H1 (cell line): ENCODE results near the gene ARFGAP3. TPM values are rescaled to one million over a fixed set of nuclear protein-coding genes. Genes with fewer than 3 reads are reported as not detected.

Experiments
- CTCF ChIA-PET: fragments of 300-600 bp; sonication (Branson Sonifier 250); formaldehyde crosslinking; loops from one replicate; lab custom pipeline; 2021; ENCODE audit not compliant: partially characterized antibody; lab: Charles Lee
- POLR2A ChIA-PET: fragments of 300-600 bp; sonication (Branson Sonifier 250); formaldehyde crosslinking; loops from one replicate; lab custom pipeline; 2021; ENCODE audit warnings: inconsistent platforms; ENCODE audit not compliant: partially characterized antibody; lab: Charles Lee
- DNase-seq, 2 experiments: peaks; one replicate each; pipeline versions ENCODE4 v3.0.0 to v3.0.0-alpha.2; 2010 to 2022; ENCODE audit warnings: low spot score in 2 of 2, low read depth in 1 of 2, mixed read lengths in 1 of 2
- FAIRE-seq: peaks from 2 replicates; lab custom pipeline; 2011; peaks lifted over from hg19 to GRCh38; lab: Jason Lieb, UNC
- H2AFZ ChIP-seq: 2 replicates; pipeline ENCODE4 v1.8.1; 2012; ENCODE audit warnings: low read length, inconsistent platforms
- H2AK5ac ChIP-seq: 2 replicates; pipeline ENCODE4 v1.6.1; 2013; ENCODE audit warnings: low read depth, low read length
- H2BK120ac ChIP-seq: replicated peaks from 2 replicates; pipeline ENCODE3; 2013; ENCODE audit warnings: low read depth, low read length, inconsistent platforms
- H2BK12ac ChIP-seq: 2 replicates; pipeline ENCODE4 v1.6.1; 2013; ENCODE audit warnings: low read depth, low read length
- H2BK15ac ChIP-seq: 2 replicates; pipeline ENCODE4 v1.6.1; 2013; ENCODE audit warnings: low read length
- H2BK20ac ChIP-seq: 2 replicates; pipeline ENCODE4 v1.6.1; 2013; ENCODE audit warnings: low read length
- H2BK5ac ChIP-seq: 2 replicates; pipeline ENCODE4 v1.6.1; 2013; ENCODE audit warnings: low read depth, low read length
- H3K14ac ChIP-seq: 2 replicates; pipeline ENCODE4 v1.6.1; 2013; ENCODE audit warnings: inconsistent platforms; ENCODE audit not compliant: insufficient read length
- H3K18ac ChIP-seq: 2 replicates; pipeline ENCODE4 v1.6.1; 2013; ENCODE audit warnings: low read length; ENCODE audit errors: extremely low read depth
- H3K23ac ChIP-seq: 2 replicates; pipeline ENCODE4 v1.6.1; 2013; ENCODE audit warnings: inconsistent platforms; ENCODE audit not compliant: insufficient read length
- H3K23me2 ChIP-seq: 2 replicates; pipeline ENCODE4 v1.6.1; 2013; ENCODE audit warnings: low read depth, low read length
- H3K27ac ChIP-seq: 2 replicates; pipeline ENCODE4 v1.6.1; 2011; ENCODE audit warnings: low read depth, low read length, inconsistent platforms
- H3K27me3 ChIP-seq, 4 experiments: replicated peaks in 1 of 4; 1 replicate in 1 of 4; 2 replicates in 3 of 4; pipeline versions ENCODE4 v1.6.1 to v1.8.1; 2011 to 2013; ENCODE audit warnings: low read length in 3 of 4, mild to moderate bottlenecking in 3 of 4, inconsistent platforms in 2 of 4, mixed read lengths in 2 of 4, moderate library complexity in 1 of 4; ENCODE audit not compliant: control insufficient read depth in 3 of 4, insufficient read depth in 3 of 4; ENCODE audit errors: extremely low read depth in 1 of 4
- H3K36me3 ChIP-seq, 4 experiments: 2 replicates each; pipeline versions ENCODE4 v1.6.1 to v1.8.1; 2011 to 2013; ENCODE audit warnings: mild to moderate bottlenecking in 4 of 4, low read length in 3 of 4, moderate library complexity in 2 of 4, control low read depth in 1 of 4, inconsistent platforms in 1 of 4; ENCODE audit not compliant: insufficient read depth in 4 of 4, control insufficient read depth in 2 of 4
- H3K4ac ChIP-seq: replicated peaks from 2 replicates; pipeline ENCODE3; 2013; ENCODE audit warnings: low read length, low read depth, mixed read lengths, inconsistent platforms; ENCODE audit not compliant: insufficient read length
- H3K4me1 ChIP-seq, 4 experiments: replicated peaks in 1 of 4; 1 replicate in 1 of 4; 2 replicates in 3 of 4; pipeline versions ENCODE4 v1.6.1 to v1.8.1; 2011 to 2013; ENCODE audit warnings: low read length in 3 of 4, inconsistent platforms in 2 of 4, mixed read lengths in 1 of 4; ENCODE audit not compliant: insufficient read depth in 4 of 4, control insufficient read depth in 3 of 4
- H3K4me2 ChIP-seq, 2 experiments: 2 replicates each; pipeline versions ENCODE4 v1.6.1 to v1.8.1; 2011 to 2013; ENCODE audit warnings: low read depth in 2 of 2, low read length in 2 of 2, control low read depth in 1 of 2, inconsistent platforms in 1 of 2, mild to moderate bottlenecking in 1 of 2; ENCODE audit not compliant: insufficient read depth in 1 of 2
- H3K4me3 ChIP-seq, 4 experiments: fragments of 200-600, 300-600 bp in 1 of 4; sonication (generic), shearing (Covaris generic), sonication (Bioruptor Twin) in 1 of 4; 2 replicates each; pipeline versions ENCODE4 v1.5.1 to v1.8.1; 2011 to 2016; ENCODE audit warnings: low read length in 4 of 4, low read depth in 3 of 4, control low read depth in 2 of 4, inconsistent platforms in 2 of 4, mild to moderate bottlenecking in 2 of 4, mixed read lengths in 1 of 4, moderate library complexity in 1 of 4; ENCODE audit not compliant: insufficient read depth in 2 of 4; ENCODE audit errors: extremely low read depth in 1 of 4
- H3K56ac ChIP-seq: replicated peaks from 2 replicates; pipeline ENCODE3; 2013; ENCODE audit warnings: low read depth, mild to moderate bottlenecking, mixed read lengths, low read length, inconsistent platforms; ENCODE audit not compliant: insufficient read length
- H3K79me1 ChIP-seq: 2 replicates; pipeline ENCODE4 v1.6.1; 2013; ENCODE audit warnings: low read depth, low read length, control low read depth
- H3K79me2 ChIP-seq, 2 experiments: 2 replicates each; pipeline versions ENCODE4 v1.6.1 to v1.8.1; 2012 to 2013; ENCODE audit warnings: low read length in 2 of 2, mild to moderate bottlenecking in 2 of 2, inconsistent platforms in 1 of 2; ENCODE audit not compliant: insufficient read depth in 2 of 2, control insufficient read depth in 1 of 2
- H3K9ac ChIP-seq, 4 experiments: replicated peaks in 1 of 4; 1 replicate in 1 of 4; 2 replicates in 3 of 4; pipeline versions ENCODE4 v1.6.1 to v1.8.1; 2011 to 2013; ENCODE audit warnings: low read depth in 3 of 4, low read length in 3 of 4, control low read depth in 2 of 4, mild to moderate bottlenecking in 2 of 4, moderate library complexity in 2 of 4, inconsistent platforms in 1 of 4; ENCODE audit errors: extremely low read depth in 1 of 4
- H3K9me3 ChIP-seq, 2 experiments: 2 replicates each; pipeline versions ENCODE4 v1.6.1 to v1.8.1; 2012 to 2013; ENCODE audit warnings: mild to moderate bottlenecking in 2 of 2, moderate library complexity in 2 of 2, control low read depth in 1 of 2, inconsistent platforms in 1 of 2, low read depth in 1 of 2, low read length in 1 of 2, mixed read lengths in 1 of 2; ENCODE audit not compliant: insufficient read depth in 2 of 2
- H4K20me1 ChIP-seq, 2 experiments: replicated peaks in 1 of 2; 2 replicates each; pipeline versions ENCODE3 to v1.8.1; 2011 to 2013; ENCODE audit warnings: inconsistent platforms in 2 of 2, low read length in 2 of 2, mild to moderate bottlenecking in 1 of 2; ENCODE audit not compliant: insufficient read depth in 2 of 2, control insufficient read depth in 1 of 2
- H4K5ac ChIP-seq: 2 replicates; pipeline ENCODE4 v1.6.1; 2013; ENCODE audit warnings: low read length, low read depth, mixed read lengths, inconsistent platforms; ENCODE audit not compliant: insufficient read length
- H4K8ac ChIP-seq: 2 replicates; pipeline ENCODE4 v1.8.0; 2013; ENCODE audit warnings: mild to moderate bottlenecking, moderate library complexity, low read length, inconsistent platforms; ENCODE audit not compliant: insufficient read depth; ENCODE audit errors: extremely low read depth
- H4K91ac ChIP-seq: replicated peaks from 2 replicates; pipeline ENCODE3; 2013; ENCODE audit warnings: low read length, mixed read lengths, inconsistent platforms; ENCODE audit not compliant: insufficient read length
- BACH1 ChIP-seq: IDR thresholded peaks from 2 replicates; pipeline ENCODE4 v1.6.1; 2012; ENCODE audit warnings: low read length, improper control_type of control experiment
- EP300 ChIP-seq, 2 experiments: IDR thresholded peaks; 1 replicate in 1 of 2; 2 replicates in 1 of 2; pipeline ENCODE4 v1.6.1; 2011 to 2012; ENCODE audit warnings: low read depth in 2 of 2, low read length in 2 of 2, mild to moderate bottlenecking in 2 of 2, borderline replicate concordance in 1 of 2, inconsistent platforms in 1 of 2, moderate library complexity in 1 of 2
- GTF2F1 ChIP-seq: IDR thresholded peaks from 2 replicates; pipeline ENCODE4 v1.6.1; 2012; ENCODE audit warnings: low read depth, low read length, improper control_type of control experiment, borderline replicate concordance
- HDAC2 ChIP-seq, 2 experiments: fragments of 300-600 bp in 1 of 2; sonication (generic) in 1 of 2; IDR thresholded peaks; 2 replicates each; pipeline ENCODE4 v1.6.1; 2011 to 2012; ENCODE audit warnings: low read depth in 2 of 2, low read length in 2 of 2, mild to moderate bottlenecking in 2 of 2, moderate library complexity in 2 of 2, borderline replicate concordance in 1 of 2, inconsistent platforms in 1 of 2
- HDAC6 ChIP-seq: IDR thresholded peaks from one replicate; pipeline ENCODE4 v1.7.1; 2012; ENCODE audit warnings: low read depth, mild to moderate bottlenecking, inconsistent platforms, low read length, moderate library complexity
- POLR2A ChIP-seq, 2 experiments: IDR thresholded peaks; 1 replicate in 1 of 2; 2 replicates in 1 of 2; pipeline ENCODE4 v1.6.1; 2011; ENCODE audit warnings: low read depth in 2 of 2, low read length in 2 of 2, mild to moderate bottlenecking in 2 of 2; ENCODE audit errors: control extremely low read depth in 1 of 2
- RXRA ChIP-seq: IDR thresholded peaks from 2 replicates; pipeline ENCODE4 v1.6.1; 2011; ENCODE audit warnings: low read depth, mild to moderate bottlenecking, low read length, moderate library complexity; ENCODE audit not compliant: insufficient read depth
- SP4 ChIP-seq: IDR thresholded peaks from 2 replicates; pipeline ENCODE4 v1.6.1; 2012; ENCODE audit warnings: low read length, inconsistent platforms
- TAF1 ChIP-seq: IDR thresholded peaks from 2 replicates; pipeline ENCODE4 v1.6.1; 2011; ENCODE audit warnings: mild to moderate bottlenecking, low read depth, low read length
- TBP ChIP-seq: IDR thresholded peaks from 2 replicates; pipeline ENCODE4 v1.6.1; 2011; ENCODE audit warnings: low read depth, low read length, improper control_type of control experiment
- YY1 ChIP-seq: IDR thresholded peaks from 2 replicates; pipeline ENCODE4 v1.6.1; 2011; ENCODE audit warnings: low read depth, mild to moderate bottlenecking, low read length
- WGBS, 2 experiments: shearing (Covaris generic) in 1 of 2; methylation state at CpG; one replicate each; pipeline versions ENCODE4 v1.1.6 to v1.1.7; 2013 to 2015; ENCODE audit warnings: low lambda C conversion rate in 2 of 2, mixed read lengths in 2 of 2, inconsistent platforms in 1 of 2, low coverage in 1 of 2, missing lambda C conversion rate in 1 of 2; ENCODE audit not compliant: insufficient replicate concordance in 2 of 2, insufficient coverage in 1 of 2, insufficient read length in 1 of 2; ENCODE audit errors: extremely low coverage in 1 of 2, missing lambda C conversion rate in 1 of 2; 5-methylcytosine and 5-hydroxymethylcytosine counted together
- polyA plus RNA-seq, 7 experiments: library from polyadenylated mRNA; depleted of rRNA in 3 of 7; stranded (reverse) in 5 of 7; unstranded in 2 of 7; fragments of >200 nt in 5 of 7; fragments of 200-250 nt in 2 of 7; gene quantifications; 1 replicate in 5 of 7; 2 replicates in 1 of 7; 4 replicates in 1 of 7; pipeline versions ENCODE4 v1.2.1 to v1.2.3, GENCODE V29; 2011 to 2013; ENCODE audit warnings: missing spikeins in 2 of 7, mixed read lengths in 2 of 7
- total RNA-seq: library from RNA; stranded (reverse); fragmentation: NEBNext Ultra II Directional; extraction: Animal tissue kit (Norgen Biotek cat#: 25700); gene quantifications from 2 replicates; pipeline ENCODE4 v1.2.1, GENCODE V29; 2021

The ARFGAP3 gene
- total and polyA plus RNA-seq, 2 of the 8 experiments (the other 6 are each of a cell fraction or from before 2014, with no cell fraction given), result 9.7 to 16.0 TPM

DNA sequence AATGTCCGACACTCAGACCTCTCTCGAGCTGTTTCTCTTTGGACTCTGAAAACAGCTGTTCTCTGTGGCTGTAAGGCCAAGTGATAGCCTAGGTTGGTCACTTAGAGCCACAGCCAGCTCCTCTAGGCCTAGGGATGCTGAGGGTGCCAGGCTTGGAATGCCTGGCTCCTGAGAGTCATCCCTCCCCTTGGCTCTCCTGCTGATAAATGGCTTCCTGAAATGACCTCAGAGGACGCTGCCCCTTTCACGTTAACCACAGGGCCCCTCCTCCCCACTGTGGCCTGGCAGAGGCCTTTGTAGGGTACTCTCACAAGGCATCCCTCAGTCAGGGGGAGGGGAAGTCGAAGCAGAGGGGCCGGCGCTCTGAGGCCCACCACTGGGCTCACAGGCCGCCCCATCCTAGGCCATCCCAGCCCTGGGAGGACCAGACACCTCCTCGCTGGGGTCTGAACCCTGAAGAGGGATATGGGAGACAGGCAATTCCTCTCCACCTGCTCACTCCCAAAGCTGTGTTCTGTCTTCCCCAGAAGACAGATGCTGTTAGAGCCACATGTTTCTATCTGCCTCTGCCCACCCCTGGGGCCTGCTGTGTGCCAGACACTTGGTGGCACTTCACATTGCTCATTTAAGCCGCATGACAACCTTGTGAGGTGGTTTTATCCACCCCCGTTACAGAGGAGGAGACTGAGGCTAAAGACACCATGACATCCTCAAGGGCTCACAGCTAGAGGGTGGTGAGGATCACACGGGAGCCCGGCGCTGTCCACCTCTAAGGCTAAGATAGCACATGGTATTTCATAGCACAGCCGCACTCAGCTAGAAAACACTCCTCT is 50.9 kb downstream of the ARFGAP3 start:
- POLR2A ChIA-PET, result interaction anchor here (1.0 to 1.8 kb wide), 2 partner anchors 11 to 191 kb away, joined by 6 read pairs; partner anchors contain the start of gene POLDIP3
- H4K91ac ChIP-seq, result no peak overlapping the region
- no peak overlapping the region for H3K56ac ChIP-seq
- no peaks in the 10 kb centered on the region for H3K36me3 ChIP-seq
- H3K23me2 ChIP-seq, result no peaks in the 10 kb centered on the region
- H2BK5ac ChIP-seq, result no peak overlapping the region
- no peaks in the 10 kb centered on the region for H3K27me3 ChIP-seq
- H3K4me3 ChIP-seq, result no peak overlapping the region
- TF ChIP-seq SP4, result no peak
- no peak for TF ChIP-seq BACH1
- TF ChIP-seq RXRA, result no peak
- TF ChIP-seq GTF2F1, result no peak
- no peak for TF ChIP-seq POLR2A (IDR thresholded peaks at IDR 0.05; ENCODE audit: control extremely low read depth in 1 of 2, low read depth in 2 of 2, low read length in 2 of 2)
- TF ChIP-seq TAF1, result no peak
- TF ChIP-seq HDAC6, result no peak
- no peak for TF ChIP-seq TBP
- no peak for TF ChIP-seq HDAC2 (IDR thresholded peaks at IDR 0.05; ENCODE audit: borderline replicate concordance in 1 of 2, low read depth in 2 of 2, low read length in 2 of 2)
- TF ChIP-seq EP300 (IDR thresholded peaks at IDR 0.05; ENCODE audit: borderline replicate concordance in 1 of 2, low read depth in 2 of 2, low read length in 2 of 2), result no peak
- no peak for TF ChIP-seq YY1
- H2BK120ac ChIP-seq, result no peak overlapping the region
- H2AK5ac ChIP-seq, result no peak overlapping the region; the same call in 1 of the 2 replicates
- no peak overlapping the region for H2BK15ac ChIP-seq
- no peak overlapping the region for H4K5ac ChIP-seq
- CTCF ChIA-PET, result interaction anchor here (0.9 to 3.7 kb wide), 7 partner anchors 10 to 150 kb away, joined by 3 to 22 read pairs (median 3); no protein-coding TSS in a partner anchor
- peaks cover 0 to 10% (median 8%) of the 10 kb centered on the region in 4 experiments; a peak in 6 of 7 replicates for H3K4me1 ChIP-seq
- H4K8ac ChIP-seq, result no peak overlapping the region
- H4K20me1 ChIP-seq, result peaks cover 0 to 2% of the 10 kb centered on the region in 2 experiments
- H3K23ac ChIP-seq, result no peak overlapping the region
- DNase-seq (peak in 1 of 2 experiments; percentile 47), FAIRE-seq (no peak)
- H3K4ac ChIP-seq, result no peak overlapping the region
- H2BK20ac ChIP-seq, result no peak overlapping the region
- H3K9ac ChIP-seq, result peak overlapping the region in 1 of 4 experiments; percentile 34; a peak in 1 of 7 replicates
- no peak overlapping the region for H2AFZ ChIP-seq
- no peaks in the 10 kb centered on the region for H3K79me2 ChIP-seq
- no peak overlapping the region for H3K27ac ChIP-seq
- peak overlapping the region; percentile 2 to 39; a peak in 1 of 4 replicates for H3K4me2 ChIP-seq
- H3K14ac ChIP-seq, result no peak overlapping the region
- 75% methylated on average over 12 of the region's 15 CpGs; no CpG with 5 or more reads in 1 of the 2 experiments for WGBS, 2 experiments
- H3K18ac ChIP-seq, result no peak overlapping the region
- H3K9me3 ChIP-seq, result no peaks in the 10 kb centered on the region
- H2BK12ac ChIP-seq, result no peak overlapping the region
- no peaks in the 10 kb centered on the region for H3K79me1 ChIP-seq
